Kasumi-1 (cell line): ENCODE measurements around the gene SLC6A6.

ENCODE experiments used
- DNase-seq, 2 experiments: peaks; one replicate each; lab custom pipeline; 2025; lab: John Stamatoyannopoulos, UW

Gene SLC6A6

GRCh38 chr3:14372587-14372986 lies 29.8 kb upstream of the SLC6A6 start:
- DNase-seq = no peak

- DNase-seq = no peak
Observed at GRCh38 chr3:14373753-14374376, 28.5 kb upstream of the SLC6A6 start.

- no peak for DNase-seq
Observed at GRCh38 chr3:14374444-14374883, 27.9 kb upstream of the SLC6A6 start.

- DNase-seq = no peak
Observed at GRCh38 chr3:14375192-14375591, 27.2 kb upstream of the SLC6A6 start.

GRCh38 chr3:14376348-14377043 lies 25.9 kb upstream of the SLC6A6 start:
- no peak for DNase-seq

- DNase-seq = no peak
Observed at GRCh38 chr3:14377044-14377837, 25.2 kb upstream of the SLC6A6 start.

GRCh38 chr3:14377838-14378169 lies 24.6 kb upstream of the SLC6A6 start:
- peak; percentile 78 to 81 for DNase-seq

- DNase-seq = no peak
Observed at GRCh38 chr3:14378415-14378814, 24.0 kb upstream of the SLC6A6 start.

- no peak for DNase-seq
Observed at GRCh38 chr3:14379843-14380242, 22.6 kb upstream of the SLC6A6 start.

GRCh38 chr3:14386254-14386653 lies 16.2 kb upstream of the SLC6A6 start:
- no peak for DNase-seq

GRCh38 chr3:14388201-14388600 lies 14.2 kb upstream of the SLC6A6 start:
- peak in 1 of 2 experiments; percentile 14 for DNase-seq

- no peak for DNase-seq
Observed at GRCh38 chr3:14389166-14389606, 13.2 kb upstream of the SLC6A6 start.

- DNase-seq = no peak
Observed at GRCh38 chr3:14389716-14390115, 12.7 kb upstream of the SLC6A6 start.

GRCh38 chr3:14391033-14391432 lies 11.4 kb upstream of the SLC6A6 start:
- DNase-seq = no peak

GRCh38 chr3:14392231-14392630 lies 10.2 kb upstream of the SLC6A6 start:
- no peak for DNase-seq

GRCh38 chr3:14392803-14393319 lies 9.5 kb upstream of the SLC6A6 start:
- no peak for DNase-seq

- DNase-seq = no peak
Observed at GRCh38 chr3:14393440-14394106, 8.8 kb upstream of the SLC6A6 start.

- DNase-seq = no peak
Observed at GRCh38 chr3:14396031-14396692, 6.2 kb upstream of the SLC6A6 start.

GRCh38 chr3:14397046-14397445 lies 5.4 kb upstream of the SLC6A6 start:
- DNase-seq = no peak

- peak; percentile 47 to 58 for DNase-seq
Observed at GRCh38 chr3:14397531-14397930, 4.9 kb upstream of the SLC6A6 start.

- no peak for DNase-seq
Observed at GRCh38 chr3:14397940-14398796, 4.2 kb upstream of the SLC6A6 start.
